Measurements from ENCODE around the gene WWOX. TPM values are rescaled to one million over a fixed set of nuclear protein-coding genes. Genes with fewer than 3 reads are reported as not detected.

The WWOX gene
- total RNA-seq, 1 donor from 2014 or later = 28.2 TPM

DNA sequence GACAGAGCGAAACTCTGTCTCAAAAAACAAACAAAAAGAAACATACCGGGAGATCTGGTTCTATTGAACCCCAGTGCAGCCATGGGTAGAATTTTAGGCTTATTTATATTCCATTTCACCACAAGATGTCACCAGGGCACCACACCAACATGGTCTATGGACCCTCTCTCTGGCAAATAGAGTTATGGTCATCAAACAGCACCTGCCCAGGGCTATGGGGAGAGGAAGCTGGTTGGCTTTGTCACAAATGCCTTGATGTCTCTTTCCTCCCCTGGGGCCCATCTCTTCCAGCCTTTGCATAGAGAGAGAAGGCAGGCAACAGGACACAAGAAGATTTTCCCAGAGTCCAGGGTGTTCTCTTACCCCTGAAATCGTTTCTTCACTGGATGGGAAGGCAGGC, 128.4 kb downstream of the WWOX start:
- H3K27ac Mint-ChIP-seq (ENCODE audit: unreplicated experiment) = no peak overlapping the region
- TF ChIP-seq, protein P1, sequence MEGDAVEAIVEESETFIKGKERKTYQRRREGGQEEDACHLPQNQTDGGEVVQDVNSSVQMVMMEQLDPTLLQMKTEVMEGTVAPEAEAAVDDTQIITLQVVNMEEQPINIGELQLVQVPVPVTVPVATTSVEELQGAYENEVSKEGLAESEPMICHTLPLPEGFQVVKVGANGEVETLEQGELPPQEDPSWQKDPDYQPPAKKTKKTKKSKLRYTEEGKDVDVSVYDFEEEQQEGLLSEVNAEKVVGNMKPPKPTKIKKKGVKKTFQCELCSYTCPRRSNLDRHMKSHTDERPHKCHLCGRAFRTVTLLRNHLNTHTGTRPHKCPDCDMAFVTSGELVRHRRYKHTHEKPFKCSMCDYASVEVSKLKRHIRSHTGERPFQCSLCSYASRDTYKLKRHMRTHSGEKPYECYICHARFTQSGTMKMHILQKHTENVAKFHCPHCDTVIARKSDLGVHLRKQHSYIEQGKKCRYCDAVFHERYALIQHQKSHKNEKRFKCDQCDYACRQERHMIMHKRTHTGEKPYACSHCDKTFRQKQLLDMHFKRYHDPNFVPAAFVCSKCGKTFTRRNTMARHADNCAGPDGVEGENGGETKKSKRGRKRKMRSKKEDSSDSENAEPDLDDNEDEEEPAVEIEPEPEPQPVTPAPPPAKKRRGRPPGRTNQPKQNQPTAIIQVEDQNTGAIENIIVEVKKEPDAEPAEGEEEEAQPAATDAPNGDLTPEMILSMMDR (IDR thresholded peaks at IDR 0.05) = peak; percentile 57
- peaks cover 5% of the 10 kb centered on the region for H3K27me3 Mint-ChIP-seq (ENCODE audit: unreplicated experiment)

DNA sequence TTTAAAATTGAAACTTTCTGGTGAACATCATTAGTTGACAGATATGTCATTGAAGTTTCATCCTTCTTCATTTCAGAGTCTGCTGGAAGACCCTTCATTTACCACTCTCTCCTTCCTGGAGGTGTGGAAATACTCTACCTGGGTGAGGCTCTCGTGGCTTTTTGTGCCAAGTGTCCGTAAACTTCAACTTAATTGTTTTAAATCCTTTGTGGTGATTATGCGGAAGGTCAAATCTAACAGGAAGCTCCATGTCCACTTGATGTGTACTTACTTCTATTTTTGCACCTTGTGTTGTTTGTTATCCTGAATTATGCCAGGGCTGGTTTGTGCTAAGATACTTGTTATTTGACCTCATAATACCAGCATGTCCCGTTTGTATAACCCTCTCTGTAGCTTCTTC, 129.2 kb downstream of the WWOX start:
- H3K4me1 Mint-ChIP-seq (ENCODE audit: unreplicated experiment) = peaks cover 47% of the 10 kb centered on the region

More for the DNA sequence above, 128.4 kb downstream of the WWOX start:
- H3K9me3 Mint-ChIP-seq (ENCODE audit: unreplicated experiment) = no peaks in the 10 kb centered on the region
- no peak overlapping the region for H3K4me3 Mint-ChIP-seq (ENCODE audit: unreplicated experiment)
- H3K36me3 Mint-ChIP-seq (ENCODE audit: unreplicated experiment) = no peaks in the 10 kb centered on the region
- H3K4me1 Mint-ChIP-seq (ENCODE audit: unreplicated experiment) = peaks cover 47% of the 10 kb centered on the region
- DNase-seq (ENCODE audit: extremely low spot score, unreplicated experiment) = no peak

DNA sequence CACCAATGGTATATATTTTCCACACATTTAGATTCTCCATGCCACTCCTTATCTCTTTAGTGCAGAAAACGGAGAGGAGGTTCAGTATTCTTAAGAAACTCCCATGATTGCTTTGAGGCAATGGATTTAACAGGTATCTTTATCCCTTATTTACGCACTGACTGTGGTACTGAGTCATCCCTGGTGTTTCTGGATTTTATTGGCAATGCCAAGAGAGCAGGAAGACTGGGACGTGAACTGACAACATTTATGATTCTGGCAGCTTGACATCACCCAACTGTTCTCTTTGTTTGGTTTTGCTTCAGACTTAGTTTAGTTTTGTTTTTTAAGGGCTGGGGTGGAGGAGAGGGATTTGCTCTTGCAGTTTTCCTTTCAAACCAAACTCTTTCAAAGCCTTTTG, 131.4 kb downstream of the WWOX start:
- Mint-ChIP-seq H3K4me1 (ENCODE audit: unreplicated experiment) (peaks cover 49% of the 10 kb centered on the region), H3K27me3 (ENCODE audit: unreplicated experiment) (peaks cover 2% of the 10 kb centered on the region), H3K36me3 (ENCODE audit: unreplicated experiment) (no peaks in the 10 kb centered on the region), H3K4me3 (ENCODE audit: unreplicated experiment) (no peak overlapping the region), H3K27ac (ENCODE audit: unreplicated experiment) (no peak overlapping the region), H3K9me3 (ENCODE audit: unreplicated experiment) (no peaks in the 10 kb centered on the region)
- no peak for DNase-seq (ENCODE audit: extremely low spot score, unreplicated experiment)
- TF ChIP-seq, protein P1 (IDR thresholded peaks at IDR 0.05) = no peak

More for the DNA sequence above, 129.2 kb downstream of the WWOX start:
- TF ChIP-seq, protein P1 (IDR thresholded peaks at IDR 0.05) = no peak
- Mint-ChIP-seq H3K36me3 (ENCODE audit: unreplicated experiment) (no peaks in the 10 kb centered on the region), H3K27me3 (ENCODE audit: unreplicated experiment) (peaks cover 2% of the 10 kb centered on the region), H3K4me3 (ENCODE audit: unreplicated experiment) (no peak overlapping the region), H3K9me3 (ENCODE audit: unreplicated experiment) (no peaks in the 10 kb centered on the region), H3K27ac (ENCODE audit: unreplicated experiment) (no peak overlapping the region)
- DNase-seq (ENCODE audit: extremely low spot score, unreplicated experiment) = no peak

DNA sequence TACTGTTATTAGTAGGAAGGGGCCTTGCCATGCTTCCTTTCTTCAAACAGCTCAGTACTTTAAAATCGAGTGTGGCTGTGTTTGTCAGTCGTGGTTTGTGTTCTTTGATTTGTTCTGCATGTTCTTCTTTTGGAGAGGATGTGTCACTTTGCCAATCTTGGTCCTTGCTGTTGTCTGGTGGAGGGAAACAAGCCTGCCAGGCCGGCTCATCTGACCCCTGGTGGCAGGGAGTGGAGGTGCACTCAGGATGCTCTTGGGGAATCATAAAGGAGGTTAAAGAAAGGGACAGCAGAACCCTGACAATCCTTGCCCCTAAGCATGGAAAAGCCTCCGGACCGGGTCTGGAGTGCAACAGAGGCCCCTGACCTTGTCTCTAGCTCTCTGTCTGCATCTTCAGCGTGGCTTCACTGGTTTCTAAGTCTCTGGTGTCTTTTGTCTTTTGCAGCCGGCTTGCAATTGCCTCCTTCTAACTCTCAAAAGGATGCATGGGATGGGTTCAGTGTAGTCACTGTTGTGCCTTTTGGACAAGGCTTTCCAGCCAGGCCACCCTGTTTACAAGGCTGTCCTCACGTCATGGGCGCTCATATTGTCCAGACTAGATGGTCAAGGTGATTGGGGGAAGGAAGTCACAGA, 135.8 kb downstream of the WWOX start:
- H3K27me3 Mint-ChIP-seq (ENCODE audit: unreplicated experiment) = no peaks in the 10 kb centered on the region
- no peak overlapping the region for H3K4me3 Mint-ChIP-seq (ENCODE audit: unreplicated experiment)
- TF ChIP-seq, protein P1 (IDR thresholded peaks at IDR 0.05) = peak; percentile 89
- H3K4me1 Mint-ChIP-seq (ENCODE audit: unreplicated experiment) = peaks cover 32% of the 10 kb centered on the region
- DNase-seq (ENCODE audit: extremely low spot score, unreplicated experiment) = peak; percentile 90
- no peaks in the 10 kb centered on the region for H3K9me3 Mint-ChIP-seq (ENCODE audit: unreplicated experiment)
- no peak overlapping the region for H3K27ac Mint-ChIP-seq (ENCODE audit: unreplicated experiment)
- H3K36me3 Mint-ChIP-seq (ENCODE audit: unreplicated experiment) = no peaks in the 10 kb centered on the region

DNA sequence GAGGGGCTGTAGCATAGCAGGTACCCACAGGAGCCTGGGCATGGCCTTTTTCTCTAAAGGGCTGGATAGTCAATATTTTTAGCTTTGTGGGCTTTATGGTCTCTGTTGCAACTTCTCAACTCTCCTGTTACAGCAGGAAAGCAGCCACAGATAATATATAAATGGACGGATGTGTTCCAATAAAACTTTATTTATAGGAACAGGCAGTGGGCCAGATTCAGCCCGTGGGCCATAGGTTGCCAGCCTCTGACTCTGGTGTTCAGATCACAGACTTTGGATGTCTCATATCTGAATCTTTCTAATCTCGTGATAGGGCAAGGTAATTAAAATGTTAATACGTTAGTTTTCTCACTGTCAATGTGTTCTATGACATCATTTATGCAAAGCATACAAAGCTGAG, 136.4 kb downstream of the WWOX start:
- no peak overlapping the region for H3K27ac Mint-ChIP-seq (ENCODE audit: unreplicated experiment)
- H3K4me3 Mint-ChIP-seq (ENCODE audit: unreplicated experiment) = no peak overlapping the region
- no peak for DNase-seq (ENCODE audit: extremely low spot score, unreplicated experiment)
- no peaks in the 10 kb centered on the region for H3K27me3 Mint-ChIP-seq (ENCODE audit: unreplicated experiment)
- TF ChIP-seq, protein P1 (IDR thresholded peaks at IDR 0.05) = no peak
- H3K4me1 Mint-ChIP-seq (ENCODE audit: unreplicated experiment) = peaks cover 27% of the 10 kb centered on the region
- H3K36me3 Mint-ChIP-seq (ENCODE audit: unreplicated experiment) = no peaks in the 10 kb centered on the region
- H3K9me3 Mint-ChIP-seq (ENCODE audit: unreplicated experiment) = no peaks in the 10 kb centered on the region
